Naive thymus-derived CD4-positive, alpha-beta T cell (primary cell): ENCODE results near the gene PILRA. TPM values are rescaled to one million over a fixed set of nuclear protein-coding genes. Genes with fewer than 3 reads are reported as not detected.

Source experiments
- ATAC-seq: fragments of 150-1000 bp; cut with Tn5 transposase; 2 replicates; pipeline ENCODE4 v1.10.0; 2021; ENCODE audit warnings: mild to moderate bottlenecking, moderate library complexity
- CTCF ChIA-PET: fragments of 350-600 bp; sonication (Branson Sonifier 250); formaldehyde crosslinking; loops from one replicate; lab custom pipeline; 2021; ENCODE audit warnings: antibody characterized with exemption; lab: Charles Lee
- POLR2A ChIA-PET: fragments of 350-600 bp; sonication (Branson Sonifier 250); formaldehyde crosslinking; loops from one replicate; lab custom pipeline; 2021; ENCODE audit warnings: antibody characterized with exemption, inconsistent platforms; lab: Charles Lee
- DNase-seq, 9 donors: peaks; one replicate each; pipeline versions ENCODE4 v3.0.0 to v3.0.0-alpha.2; 2020 to 2022; ENCODE audit warnings: mixed read lengths in 1 of 9
- H3K27ac ChIP-seq: one replicate; pipeline ENCODE4 v1.7.0; 2013; ENCODE audit warnings: mild to moderate bottlenecking, low read depth, low read length, moderate library complexity
- H3K27me3 ChIP-seq, 2 donors: one replicate each; pipeline ENCODE4 v1.7.0; 2013; ENCODE audit warnings: low read length in 2 of 2, mild to moderate bottlenecking in 2 of 2, moderate library complexity in 2 of 2; ENCODE audit not compliant: control insufficient read depth in 2 of 2, insufficient read depth in 2 of 2
- H3K36me3 ChIP-seq, 3 experiments: 1 replicate in 2 of 3; 2 replicates in 1 of 3; pipeline ENCODE4 v1.7.0; 2013; ENCODE audit warnings: low read length in 3 of 3, mild to moderate bottlenecking in 3 of 3, moderate library complexity in 1 of 3; ENCODE audit not compliant: insufficient read depth in 3 of 3, control insufficient read depth in 2 of 3
- H3K4me1 ChIP-seq, 2 donors: one replicate each; pipeline ENCODE4 v1.7.0; 2013; ENCODE audit warnings: low read length in 2 of 2, mild to moderate bottlenecking in 2 of 2, moderate library complexity in 1 of 2; ENCODE audit not compliant: control insufficient read depth in 2 of 2, insufficient read depth in 2 of 2
- H3K4me3 ChIP-seq: 2 replicates; pipeline ENCODE4 v1.7.0; 2013; ENCODE audit warnings: mild to moderate bottlenecking, low read length
- H3K9me3 ChIP-seq, 3 experiments: 1 replicate in 2 of 3; 2 replicates in 1 of 3; pipeline ENCODE4 v1.7.0; 2013; ENCODE audit warnings: low read length in 3 of 3; ENCODE audit not compliant: control insufficient read depth in 2 of 3
- H3K27ac Mint-ChIP-seq, 9 donors: one replicate each; pipeline ENCODE4 v1.8.0; 2020 to 2022; ENCODE audit warnings: mixed read lengths in 9 of 9, mild to moderate bottlenecking in 8 of 9, moderate library complexity in 5 of 9, inconsistent platforms in 2 of 9
- H3K27me3 Mint-ChIP-seq, 5 donors: one replicate each; pipeline ENCODE4 v1.8.0; 2021 to 2022; ENCODE audit warnings: mixed read lengths in 5 of 5, mild to moderate bottlenecking in 1 of 5
- H3K36me3 Mint-ChIP-seq, 5 donors: one replicate each; pipeline ENCODE4 v1.8.0; 2020 to 2022; ENCODE audit warnings: mixed read lengths in 5 of 5, mild to moderate bottlenecking in 3 of 5, inconsistent platforms in 1 of 5
- H3K4me1 Mint-ChIP-seq, 7 donors: one replicate each; pipeline ENCODE4 v1.8.0; 2020 to 2022; ENCODE audit warnings: mixed read lengths in 7 of 7, mild to moderate bottlenecking in 3 of 7, inconsistent platforms in 1 of 7
- H3K4me3 Mint-ChIP-seq, 10 donors: one replicate each; pipeline ENCODE4 v1.8.0; 2020 to 2022; ENCODE audit warnings: mild to moderate bottlenecking in 10 of 10, mixed read lengths in 10 of 10, moderate library complexity in 6 of 10, inconsistent platforms in 2 of 10
- H3K9me3 Mint-ChIP-seq, 11 donors: one replicate each; pipeline ENCODE4 v1.8.0; 2020 to 2022; ENCODE audit warnings: mixed read lengths in 11 of 11, mild to moderate bottlenecking in 4 of 11, inconsistent platforms in 1 of 11, moderate library complexity in 1 of 11
- intact Hi-C, 2 donors: fragments of 100-400 bp; cut with micrococcal nuclease; formaldehyde crosslinking; loops; one replicate each; pipeline ENCODE4 v1.15.1; 2023
- polyA plus RNA-seq, 2 donors: library from polyadenylated mRNA; unstranded; fragments of 300-500 nt; fragmentation: Illumina TruSeq; gene quantifications; one replicate each; pipeline ENCODE4 v1.2.3, GENCODE V29; 2021
- total RNA-seq, 6 experiments: library from RNA in 5 of 6; stranded (reverse) in 5 of 6; gene quantifications; 1 replicate in 5 of 6; 2 replicates in 1 of 6; pipeline ENCODE4 v1.2.3 and lab custom pipeline; 2021 to 2026

PILRA gene
- total and polyA plus RNA-seq, 7 experiments from 2014 or later = 0.40 to 118 (median 13.4) TPM

- no peaks in the 10 kb centered on the region for H3K36me3 ChIP-seq
- peaks cover 0 to 21% (median 0%) of the 10 kb centered on the region in 5 donors for H3K27me3 Mint-ChIP-seq
- DNase-seq (no peak), ATAC-seq (no peak)
- no peak overlapping the region for H3K27ac ChIP-seq
- H3K4me3 Mint-ChIP-seq = no peak overlapping the region
- peaks cover 0 to 15% (median 10%) of the 10 kb centered on the region in 5 donors for H3K36me3 Mint-ChIP-seq
- no peaks in the 10 kb centered on the region for H3K9me3 ChIP-seq
- ChIA-PET POLR2A (no interaction called here), CTCF (interaction anchor here (0.6 kb wide), 1 partner anchor 282 kb away, joined by 3 read pairs; no protein-coding TSS in a partner anchor)
- no peaks in the 10 kb centered on the region for H3K27me3 ChIP-seq
- H3K4me1 Mint-ChIP-seq = peaks cover 0 to 8% (median 0%) of the 10 kb centered on the region in 7 donors
- H3K4me1 ChIP-seq = no peaks in the 10 kb centered on the region
- H3K27ac Mint-ChIP-seq = peak overlapping the region in 2 of 9 donors; percentile 8 to 45
- H3K9me3 Mint-ChIP-seq = no peaks in the 10 kb centered on the region
- no peak overlapping the region for H3K4me3 ChIP-seq
- intact Hi-C loops = no loop called here
Observed at GRCh38 chr7:100413346-100413745, 40.1 kb downstream of the PILRA start.

- Mint-ChIP-seq H3K4me3 (no peak overlapping the region), H3K4me1 (peaks cover 0 to 8% (median 0%) of the 10 kb centered on the region in 7 donors), H3K9me3 (no peaks in the 10 kb centered on the region), H3K36me3 (peaks cover 0 to 15% (median 10%) of the 10 kb centered on the region in 5 donors), H3K27me3 (peaks cover 0 to 21% (median 0%) of the 10 kb centered on the region in 5 donors), H3K27ac (no peak overlapping the region)
- ATAC-seq (no peak), DNase-seq (no peak)
- Histone ChIP-seq H3K27me3 (no peaks in the 10 kb centered on the region), H3K36me3 (no peaks in the 10 kb centered on the region), H3K4me3 (no peak overlapping the region), H3K4me1 (no peaks in the 10 kb centered on the region), H3K27ac (no peak overlapping the region), H3K9me3 (no peaks in the 10 kb centered on the region)
- ChIA-PET POLR2A (no interaction called here), CTCF (interaction anchor here (0.6 kb wide), 2 partner anchors 15 to 405 kb away, joined by 3 to 4 read pairs; no protein-coding TSS in a partner anchor)
- intact Hi-C loops = no loop called here
Observed at GRCh38 chr7:100413889-100414288, 40.6 kb downstream of the PILRA start.

- intact Hi-C loops = no loop called here
- ATAC-seq = no peak
- ChIA-PET CTCF (no interaction called here), POLR2A (interaction anchor here (1.1 to 1.4 kb wide), 2 partner anchors 13 to 14 kb away, joined by 3 read pairs; partner anchors contain the start of genes MEPCE and ZCWPW1)
- Mint-ChIP-seq H3K4me1 (peaks cover 0 to 8% (median 0%) of the 10 kb centered on the region in 7 donors), H3K36me3 (peaks cover 0 to 19% (median 12%) of the 10 kb centered on the region in 5 donors), H3K27me3 (peaks cover 0 to 21% (median 0%) of the 10 kb centered on the region in 5 donors), H3K27ac (peak overlapping the region in 2 of 9 donors; percentile 2 to 89), H3K9me3 (no peaks in the 10 kb centered on the region), H3K4me3 (no peak overlapping the region)
- no peaks in the 10 kb centered on the region for H3K4me1 ChIP-seq
- H3K27ac ChIP-seq = no peak overlapping the region
- DNase-seq = no peak
- H3K36me3 ChIP-seq = no peaks in the 10 kb centered on the region
- H3K4me3 ChIP-seq = no peak overlapping the region
- H3K27me3 ChIP-seq = no peaks in the 10 kb centered on the region
- H3K9me3 ChIP-seq = no peaks in the 10 kb centered on the region
Observed at GRCh38 chr7:100415448-100415847, 42.2 kb downstream of the PILRA start.

GRCh38 chr7:100418930-100419659 lies 45.8 kb downstream of the PILRA start:
- no peak overlapping the region for H3K27ac ChIP-seq
- no peak for ATAC-seq
- H3K4me1 ChIP-seq = no peaks in the 10 kb centered on the region
- Mint-ChIP-seq H3K27me3 (peaks cover 0 to 6% (median 0%) of the 10 kb centered on the region in 5 donors), H3K9me3 (no peaks in the 10 kb centered on the region), H3K36me3 (peaks cover 0 to 20% (median 12%) of the 10 kb centered on the region in 5 donors), H3K4me3 (no peak overlapping the region), H3K4me1 (peaks cover 0 to 4% (median 0%) of the 10 kb centered on the region in 7 donors), H3K27ac (peak overlapping the region in 4 of 9 donors; percentile 10 to 88 (median 21))
- H3K4me3 ChIP-seq = no peak overlapping the region
- no peaks in the 10 kb centered on the region for H3K36me3 ChIP-seq
- H3K27me3 ChIP-seq = no peaks in the 10 kb centered on the region
- intact Hi-C loops = no loop called here
- ChIA-PET POLR2A (interaction anchor here (1.4 kb wide), 1 partner anchor 10 kb away, joined by 6 read pairs; the partner anchor contains the start of gene MEPCE), CTCF (no interaction called here)
- no peaks in the 10 kb centered on the region for H3K9me3 ChIP-seq
- DNase-seq = no peak

- Histone ChIP-seq H3K36me3 (no peaks in the 10 kb centered on the region), H3K4me1 (no peaks in the 10 kb centered on the region), H3K4me3 (no peak overlapping the region), H3K9me3 (no peaks in the 10 kb centered on the region), H3K27me3 (no peaks in the 10 kb centered on the region), H3K27ac (no peak overlapping the region)
- H3K9me3 Mint-ChIP-seq = no peaks in the 10 kb centered on the region
- no peak for ATAC-seq
- intact Hi-C loops = loop anchor here in 1 of 2 donors (10.0 kb wide), 2 partner anchors 825 to 945 kb away; partner anchors contain the start of genes FIS1 and ZNF789
- POLR2A ChIA-PET = interaction anchor here (0.6 to 1.4 kb wide), 3 partner anchors 10 to 276 kb away, joined by 3 to 6 read pairs (median 3); partner anchors contain the start of gene MEPCE
- CTCF ChIA-PET = interaction anchor here (1.2 kb wide), 1 partner anchor 13 kb away, joined by 3 read pairs; no protein-coding TSS in a partner anchor
- H3K27ac Mint-ChIP-seq = peak overlapping the region in 4 of 9 donors; percentile 10 to 88 (median 18)
- no peak overlapping the region for H3K4me3 Mint-ChIP-seq
- peaks cover 0 to 4% (median 0%) of the 10 kb centered on the region in 7 donors for H3K4me1 Mint-ChIP-seq
- DNase-seq = no peak
- H3K27me3 Mint-ChIP-seq = peaks cover 0 to 6% (median 0%) of the 10 kb centered on the region in 5 donors
- H3K36me3 Mint-ChIP-seq = peaks cover 0 to 20% (median 12%) of the 10 kb centered on the region in 5 donors
Observed at GRCh38 chr7:100419660-100420226, 46.5 kb downstream of the PILRA start.

- H3K27ac ChIP-seq = no peak overlapping the region
- Mint-ChIP-seq H3K36me3 (peaks cover 0 to 9% (median 0%) of the 10 kb centered on the region in 5 donors), H3K27ac (no peak overlapping the region), H3K4me1 (peaks cover 0 to 13% (median 4%) of the 10 kb centered on the region in 7 donors), H3K9me3 (peaks cover 0 to 4% (median 0%) of the 10 kb centered on the region in 11 donors), H3K27me3 (peaks cover 0 to 12% (median 0%) of the 10 kb centered on the region in 5 donors), H3K4me3 (no peak overlapping the region)
- H3K4me3 ChIP-seq = no peak overlapping the region
- intact Hi-C loops = loop anchor here in 1 of 2 donors (10.0 kb wide), 2 partner anchors 821 to 949 kb away; partner anchors contain the start of genes FIS1 and ZNF789
- DNase-seq (no peak), ATAC-seq (no peak)
- POLR2A ChIA-PET = no interaction called here
- no peaks in the 10 kb centered on the region for H3K27me3 ChIP-seq
- no peaks in the 10 kb centered on the region for H3K36me3 ChIP-seq
- H3K4me1 ChIP-seq = peaks cover 4 to 7% of the 10 kb centered on the region in 2 donors
- CTCF ChIA-PET = interaction anchor here (1.6 kb wide), 1 partner anchor 16 kb away, joined by 7 read pairs; no protein-coding TSS in a partner anchor
- no peaks in the 10 kb centered on the region for H3K9me3 ChIP-seq
Observed at GRCh38 chr7:100423315-100423714, 50.0 kb downstream of the PILRA start.
